ENCODE measurements around the gene NINL. TPM values are rescaled to one million over a fixed set of nuclear protein-coding genes. Genes with fewer than 3 reads are reported as not detected.

NINL gene

Small RNA genes within 50 kb of the gene (small RNA-seq; reads per million reads assigned to genes)
- not detected for gene RNU6ATAC17P

All from skeletal muscle satellite cell (primary cell).